GM12878 (cell line): ENCODE measurements around the gene WASF1. TPM values are rescaled to one million over a fixed set of nuclear protein-coding genes. Genes with fewer than 3 reads are reported as not detected.

Experiments used
- ATAC-seq: fragments of 200-7000 bp; cut with Tn5 transposase; 3 replicates; pipeline ENCODE4 v1.9.1; 2020; ENCODE audit warnings: mild to moderate bottlenecking, moderate library complexity
- BruUV-seq: library from RNA; stranded (reverse); fragments of 400-500 nt; replicated peaks from 2 replicates; lab custom pipeline; 2021; lab: Mats Ljungman, UMichigan
- CTCF ChIA-PET: fragments of 300-600 bp; sonication (Branson Sonifier 250); formaldehyde crosslinking; extraction: SDS; loops from one replicate; lab custom pipeline; 2021; ENCODE audit warnings: inconsistent platforms; lab: Yijun Ruan, JAX
- POLR2A ChIA-PET: fragments of 350-600 bp; formaldehyde crosslinking; extraction: SDS; loops from one replicate; lab custom pipeline; 2021; ENCODE audit warnings: inconsistent platforms; lab: Charles Lee
- RAD21 ChIA-PET: fragments of 300-600 bp; sonication (Branson Sonifier 250); formaldehyde crosslinking; loops from one replicate; lab custom pipeline; 2023; ENCODE audit warnings: antibody characterized with exemption; ENCODE audit not compliant: unreplicated experiment; lab: Charles Lee
- SMC1A ChIA-PET: fragments of 300-600 bp; sonication (Branson Sonifier 250); formaldehyde crosslinking; loops from one replicate; lab custom pipeline; 2023; ENCODE audit not compliant: unreplicated experiment, uncharacterized antibody; lab: Charles Lee
- DNase-seq: peaks from one replicate; pipeline ENCODE4 v3.0.0-alpha.2; 2011; ENCODE audit warnings: low read depth, low spot score
- FAIRE-seq: peaks from 3 replicates; lab custom pipeline; 2011; peaks lifted over from hg19 to GRCh38; lab: Jason Lieb, UNC
- H2AFZ ChIP-seq: 2 replicates; pipeline ENCODE4 v1.6.0; 2011; ENCODE audit warnings: low read depth, low read length, control low read depth; ENCODE audit not compliant: control insufficient read depth
- H3K27ac ChIP-seq: 2 replicates; pipeline ENCODE4 v1.5.1; 2011; ENCODE audit warnings: control low read depth; ENCODE audit not compliant: control insufficient read depth, insufficient read depth
- H3K27me3 ChIP-seq, 2 experiments: replicated peaks in 1 of 2; 2 replicates each; pipeline versions ENCODE4 v1.6.0 to v1.6.1; 2011; ENCODE audit warnings: low read length in 1 of 2; ENCODE audit not compliant: control insufficient read depth in 2 of 2, insufficient read depth in 2 of 2
- H3K36me3 ChIP-seq, 2 experiments: 2 replicates each; pipeline ENCODE4 v1.5.1; 2011; ENCODE audit warnings: low read length in 1 of 2; ENCODE audit not compliant: control insufficient read depth in 2 of 2, insufficient read depth in 2 of 2
- H3K4me1 ChIP-seq: 2 replicates; pipeline ENCODE4 v1.6.1; 2011; ENCODE audit warnings: mild to moderate bottlenecking, low read length, moderate library complexity, mixed read lengths; ENCODE audit not compliant: control insufficient read depth, insufficient read depth
- H3K4me2 ChIP-seq: 2 replicates; pipeline ENCODE4 v1.6.0; 2011; ENCODE audit warnings: control low read depth; ENCODE audit not compliant: control insufficient read depth, insufficient read depth
- H3K4me3 ChIP-seq: fragments of 200-600 bp; sonication (generic); 2 replicates; pipeline ENCODE4 v1.5.1; 2016
- H3K79me2 ChIP-seq: 2 replicates; pipeline ENCODE4 v1.6.0; 2011; ENCODE audit warnings: low read length; ENCODE audit not compliant: control insufficient read depth, insufficient read depth
- H3K9ac ChIP-seq: 2 replicates; pipeline ENCODE4 v1.8.0; 2011; ENCODE audit warnings: low read length, control low read depth, mixed read lengths; ENCODE audit not compliant: control insufficient read depth, insufficient read depth
- H3K9me3 ChIP-seq: replicated peaks from 3 replicates; pipeline ENCODE4 v1.5.1; 2011; ENCODE audit warnings: mild to moderate bottlenecking, low read length; ENCODE audit not compliant: control insufficient read depth, insufficient read depth
- H4K20me1 ChIP-seq: 2 replicates; pipeline ENCODE4 v1.6.0; 2011; ENCODE audit not compliant: control insufficient read depth, insufficient read depth
- ATF2 ChIP-seq: IDR thresholded peaks from 2 replicates; pipeline ENCODE4 v1.6.1; 2012; ENCODE audit warnings: low read length, inconsistent platforms
- CREM ChIP-seq: IDR thresholded peaks from 2 replicates; pipeline ENCODE4 v1.6.1; 2014; ENCODE audit warnings: antibody characterized with exemption, low read depth
- EED ChIP-seq: sonication (generic); IDR thresholded peaks from 2 replicates; pipeline ENCODE4 v1.6.1; 2016; ENCODE audit warnings: antibody characterized with exemption, low read depth
- FOS ChIP-seq: IDR thresholded peaks from 3 replicates; pipeline ENCODE4 v1.6.1; 2011; ENCODE audit warnings: borderline replicate concordance; ENCODE audit not compliant: insufficient read length; ENCODE audit errors: extremely low read depth
- FOXM1 ChIP-seq: IDR thresholded peaks from 2 replicates; pipeline ENCODE4 v1.6.1; 2012; ENCODE audit warnings: low read depth, mild to moderate bottlenecking, inconsistent platforms, low read length, moderate library complexity
- HDGF ChIP-seq: fragments of 450-650 bp; IDR thresholded peaks from 2 replicates; pipeline ENCODE4 v1.6.1; 2016; ENCODE audit warnings: antibody characterized with exemption
- JUNB ChIP-seq: IDR thresholded peaks from 2 replicates; pipeline ENCODE4 v1.6.1; 2016; ENCODE audit warnings: antibody characterized with exemption, mild to moderate bottlenecking
- KAT2A ChIP-seq: conservative IDR thresholded peaks from 2 replicates; pipeline ENCODE4 v1.6.1; 2011; ENCODE audit warnings: low read depth, low read length; ENCODE audit not compliant: control insufficient read depth
- MYC ChIP-seq: IDR thresholded peaks from 2 replicates; pipeline ENCODE4 v1.6.1; 2011; ENCODE audit warnings: mild to moderate bottlenecking, low read length, moderate library complexity, inconsistent platforms; ENCODE audit not compliant: insufficient read depth, insufficient replicate concordance, insufficient read length, severe bottlenecking
- NFIC ChIP-seq: IDR thresholded peaks from 2 replicates; pipeline ENCODE4 v1.6.1; 2012; ENCODE audit warnings: low read depth, mild to moderate bottlenecking, inconsistent platforms, low read length, moderate library complexity
- RFX5 ChIP-seq: IDR thresholded peaks from 2 replicates; pipeline ENCODE4 v1.6.1; 2011; ENCODE audit warnings: low read depth, low read length, improper control_type of control experiment
- SIN3A ChIP-seq: IDR thresholded peaks from 2 replicates; pipeline ENCODE4 v1.6.1; 2012; ENCODE audit warnings: low read depth, low read length, improper control_type of control experiment
- SREBF1 ChIP-seq: IDR thresholded peaks from 2 replicates; pipeline ENCODE4 v1.6.1; 2012; ENCODE audit warnings: mild to moderate bottlenecking, low read length
- STAT1 ChIP-seq: fragments of 450-650 bp; conservative IDR thresholded peaks from 2 replicates; pipeline ENCODE4 v1.6.1; 2014; ENCODE audit warnings: antibody characterized with exemption, mild to moderate bottlenecking
- SUZ12 ChIP-seq: fragments of 200-600 bp; sonication (generic); IDR thresholded peaks from one replicate; pipeline ENCODE4 v1.6.1; 2018; ENCODE audit warnings: antibody characterized with exemption, mild to moderate bottlenecking; ENCODE audit not compliant: unreplicated experiment
- TBL1XR1 ChIP-seq: IDR thresholded peaks from 2 replicates; pipeline ENCODE4 v1.6.1; 2012; ENCODE audit warnings: low read depth, low read length, improper control_type of control experiment
- TCF12 ChIP-seq: IDR thresholded peaks from 2 replicates; pipeline ENCODE4 v1.6.1; 2011; ENCODE audit warnings: low read depth, mild to moderate bottlenecking, low read length
- YY1 ChIP-seq: IDR thresholded peaks from 2 replicates; pipeline ENCODE4 v1.6.1; 2011; ENCODE audit warnings: low read depth, mild to moderate bottlenecking, low read length
- WGBS: methylation state at CpG from one replicate; pipeline ENCODE4 v1.1.6; 2016; ENCODE audit warnings: low lambda C conversion rate; ENCODE audit not compliant: insufficient replicate concordance, insufficient coverage; ENCODE audit errors: missing lambda C conversion rate; 5-methylcytosine and 5-hydroxymethylcytosine counted together
- in situ Hi-C: fragments of 300-500 bp; cut with MboI; formaldehyde crosslinking; loops from 9 replicates; pipeline ENCODE4 v1.14.3; 2018; ENCODE audit warnings: mixed read lengths
- intact Hi-C: fragments of 100-400 bp; cut with micrococcal nuclease; formaldehyde crosslinking; loops from one replicate; pipeline ENCODE4 v1.14.2; 2022; ENCODE audit not compliant: unreplicated experiment
- polyA plus RNA-seq, 11 experiments: library from polyadenylated mRNA; depleted of rRNA in 4 of 11; unstranded in 6 of 11; stranded (reverse) in 5 of 11; fragments of >200 nt; fragmentation: Nextera tagmentation in 4 of 11; fragmentation: Illumina TruSeq in 1 of 11; extraction: Ambion mirVana in 4 of 11; extraction: Trizol in 1 of 11; gene quantifications; 1 replicate in 1 of 11; 2 replicates in 10 of 11; pipeline versions ENCODE4 v1.2.1 to v1.2.3, GENCODE V29; 2011 to 2016; ENCODE audit warnings: inconsistent platforms in 2 of 11, missing spikeins in 2 of 11, low read depth in 1 of 11
- total RNA-seq, 4 experiments: library from RNA; depleted of rRNA in 3 of 4; stranded (reverse); fragments of >200 nt in 3 of 4; fragmentation: Illumina TruSeq in 1 of 4; extraction: Trizol in 1 of 4; gene quantifications; 2 replicates each; pipeline versions ENCODE4 v1.2.1 to v1.2.3, GENCODE V29; 2013 to 2021
- TF ChIP-seq, protein P1 (sequence below): fragments of 450-650 bp; formaldehyde crosslinking; IDR thresholded peaks from 2 replicates; pipeline ENCODE4 v1.4.0; 2022; ENCODE audit warnings: mild to moderate bottlenecking, moderate library complexity
- TF ChIP-seq, protein P2 (sequence below): fragments of 450-650 bp; IDR thresholded peaks from 2 replicates; pipeline ENCODE4 v1.6.1; 2014; ENCODE audit warnings: mild to moderate bottlenecking

WASF1 gene
- total and polyA plus RNA-seq, 10 of the 15 experiments (the other 5 are each of a cell fraction or from before 2014, with no cell fraction given), result 1.3 to 10.2 (median 4.5) TPM

DNA sequence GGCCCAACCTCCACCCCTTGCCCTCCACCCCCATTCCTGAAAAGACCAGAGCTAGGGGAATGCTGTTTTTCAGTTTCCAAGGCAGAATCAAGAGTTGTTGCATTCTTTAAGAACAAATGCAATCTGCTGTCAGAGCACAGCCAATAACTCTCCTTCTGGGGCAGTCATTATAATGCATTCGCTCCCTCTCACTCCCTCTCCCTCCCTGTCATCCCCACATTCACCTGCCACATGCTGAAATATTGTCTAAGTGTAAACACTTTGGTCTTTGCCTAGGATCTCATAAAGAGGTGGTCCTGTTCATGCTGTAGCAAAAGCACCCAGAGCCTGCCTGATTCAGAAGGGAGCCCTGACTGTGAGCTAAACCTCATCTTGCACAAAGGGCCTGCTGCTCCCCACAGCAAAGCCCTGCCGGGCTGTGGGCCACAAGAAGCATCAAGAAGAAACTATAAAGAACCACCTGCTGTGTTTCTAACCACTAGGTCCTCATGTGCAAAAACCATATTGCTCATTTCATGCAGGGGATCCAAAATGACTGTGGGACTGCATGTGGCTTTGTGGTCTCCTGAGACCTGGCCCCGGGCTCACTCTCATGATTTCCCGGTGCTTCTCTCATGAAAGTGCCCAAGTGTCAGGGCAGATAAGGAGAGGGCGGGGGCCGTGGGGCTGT lies 115.7 kb downstream of the WASF1 start:
- Histone ChIP-seq H4K20me1 (no peaks in the 10 kb centered on the region), H3K4me2 (no peak overlapping the region), H3K27me3 (no peaks in the 10 kb centered on the region; a peak in 1 of 4 replicates), H3K4me3 (no peak overlapping the region), H2AFZ (no peak overlapping the region), H3K79me2 (no peaks in the 10 kb centered on the region), H3K4me1 (peaks cover 11% of the 10 kb centered on the region; the same call in 1 of the 2 replicates), H3K36me3 (no peaks in the 10 kb centered on the region), H3K27ac (no peak overlapping the region), H3K9me3 (no peaks in the 10 kb centered on the region), H3K9ac (no peak overlapping the region)
- intact Hi-C loops (loop anchor here (2.0 kb wide), 1 partner anchor 37 kb away; no protein-coding TSS in a partner anchor), in situ Hi-C loops (no loop called here)
- ChIA-PET RAD21 (no interaction called here), SMC1A (interaction anchor here (0.5 to 0.7 kb wide), 2 partner anchors 24 to 196 kb away, joined by 3 read pairs; no protein-coding TSS in a partner anchor), CTCF (no interaction called here), POLR2A (no interaction called here)
- no peak for FAIRE-seq
- no TSS peak for BruUV-seq
- WGBS, result 7% methylated on average over 6 of the region's 6 CpGs
- DNase-seq, result no peak
- peak; percentile 70 for ATAC-seq
- TF ChIP-seq TBL1XR1, result no peak
- TF ChIP-seq, protein P1, sequence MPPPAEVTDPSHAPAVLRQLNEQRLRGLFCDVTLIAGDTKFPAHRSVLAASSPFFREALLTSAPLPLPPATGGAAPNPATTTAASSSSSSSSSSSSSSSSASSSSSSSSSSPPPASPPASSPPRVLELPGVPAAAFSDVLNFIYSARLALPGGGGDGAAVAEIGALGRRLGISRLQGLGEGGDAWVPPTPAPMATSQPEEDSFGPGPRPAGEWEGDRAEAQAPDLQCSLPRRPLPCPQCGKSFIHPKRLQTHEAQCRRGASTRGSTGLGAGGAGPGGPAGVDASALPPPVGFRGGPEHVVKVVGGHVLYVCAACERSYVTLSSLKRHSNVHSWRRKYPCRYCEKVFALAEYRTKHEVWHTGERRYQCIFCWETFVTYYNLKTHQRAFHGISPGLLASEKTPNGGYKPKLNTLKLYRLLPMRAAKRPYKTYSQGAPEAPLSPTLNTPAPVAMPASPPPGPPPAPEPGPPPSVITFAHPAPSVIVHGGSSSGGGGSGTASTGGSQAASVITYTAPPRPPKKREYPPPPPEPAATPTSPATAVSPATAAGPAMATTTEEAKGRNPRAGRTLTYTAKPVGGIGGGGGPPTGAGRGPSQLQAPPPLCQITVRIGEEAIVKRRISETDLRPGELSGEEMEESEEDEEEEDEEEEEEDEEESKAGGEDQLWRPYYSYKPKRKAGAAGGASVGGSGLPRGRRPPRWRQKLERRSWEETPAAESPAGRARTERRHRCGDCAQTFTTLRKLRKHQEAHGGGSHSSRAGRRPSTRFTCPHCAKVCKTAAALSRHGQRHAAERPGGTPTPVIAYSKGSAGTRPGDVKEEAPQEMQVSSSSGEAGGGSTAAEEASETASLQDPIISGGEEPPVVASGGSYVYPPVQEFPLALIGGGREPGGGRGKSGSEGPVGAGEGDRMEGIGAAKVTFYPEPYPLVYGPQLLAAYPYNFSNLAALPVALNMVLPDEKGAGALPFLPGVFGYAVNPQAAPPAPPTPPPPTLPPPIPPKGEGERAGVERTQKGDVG (CRISPR knock-in tag), result no peak
- TF ChIP-seq ATF2, result peak; percentile 85; the same call in 1 of the 2 replicates
- TF ChIP-seq HDGF, result no peak
- no peak for TF ChIP-seq KAT2A
- TF ChIP-seq RFX5, result no peak
- TF ChIP-seq NFIC, result peak; percentile 71
- TF ChIP-seq FOXM1, result peak; percentile 55; the same call in 1 of the 2 replicates
- no peak for TF ChIP-seq MYC
- TF ChIP-seq YY1, result no peak
- peak; percentile 55; the same call in 1 of the 2 replicates for TF ChIP-seq TCF12
- TF ChIP-seq SIN3A, result no peak
- TF ChIP-seq, protein P2, sequence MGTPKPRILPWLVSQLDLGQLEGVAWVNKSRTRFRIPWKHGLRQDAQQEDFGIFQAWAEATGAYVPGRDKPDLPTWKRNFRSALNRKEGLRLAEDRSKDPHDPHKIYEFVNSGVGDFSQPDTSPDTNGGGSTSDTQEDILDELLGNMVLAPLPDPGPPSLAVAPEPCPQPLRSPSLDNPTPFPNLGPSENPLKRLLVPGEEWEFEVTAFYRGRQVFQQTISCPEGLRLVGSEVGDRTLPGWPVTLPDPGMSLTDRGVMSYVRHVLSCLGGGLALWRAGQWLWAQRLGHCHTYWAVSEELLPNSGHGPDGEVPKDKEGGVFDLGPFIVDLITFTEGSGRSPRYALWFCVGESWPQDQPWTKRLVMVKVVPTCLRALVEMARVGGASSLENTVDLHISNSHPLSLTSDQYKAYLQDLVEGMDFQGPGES, result no peak
- TF ChIP-seq CREM, result peak; percentile 14; the same call in 1 of the 2 replicates
- TF ChIP-seq FOS, result no peak
- TF ChIP-seq SUZ12, result no peak
- TF ChIP-seq SREBF1, result no peak
- TF ChIP-seq EED, result peak; percentile 33; the same call in 1 of the 2 replicates
- TF ChIP-seq STAT1, result no peak
- TF ChIP-seq JUNB, result peak; percentile 31; the same call in 1 of the 2 replicates
